ENCODE results near the gene XDH. TPM values are rescaled to one million over a fixed set of nuclear protein-coding genes. Genes with fewer than 3 reads are reported as not detected.
A peak's percentile ranks its signal among the peaks of the same experiment; 100 is the strongest.

XDH gene
- total RNA-seq, 4 donors from 2014 or later: 0.76 to 2.1 (median 1.5) TPM

DNA sequence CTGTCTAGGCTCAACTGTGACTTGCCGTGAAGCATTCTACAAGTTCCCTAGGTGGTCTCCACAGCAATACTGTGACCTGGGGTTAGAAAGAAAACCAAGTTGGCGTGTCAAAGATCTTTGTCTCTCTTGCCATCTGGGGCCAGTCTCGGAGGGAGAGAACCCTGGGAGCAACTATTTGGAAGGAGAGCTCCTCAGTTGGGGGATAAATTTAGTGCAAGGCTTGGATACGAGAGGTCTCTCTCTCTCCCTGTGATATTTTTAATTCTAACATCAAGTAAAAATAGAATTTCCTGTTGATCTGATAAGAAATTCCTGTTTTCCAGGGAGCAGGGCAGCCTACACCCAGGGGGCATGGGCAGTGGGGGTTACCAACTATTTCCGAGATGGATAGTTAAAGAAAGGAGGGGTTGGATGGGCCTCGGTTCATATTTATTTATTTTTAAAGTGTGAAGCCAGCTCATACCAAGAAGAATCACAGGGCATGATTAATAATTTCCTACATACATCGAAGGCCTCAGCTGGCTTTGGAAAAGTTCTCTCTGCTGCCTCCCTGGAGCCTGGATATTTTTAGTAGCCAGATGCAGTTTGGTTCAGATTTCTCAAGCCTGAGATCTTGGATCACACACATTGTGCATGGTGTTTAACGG lies 117.8 kb downstream of the XDH start:
- Histone ChIP-seq H3K4me1 (peaks cover 35% of the 10 kb centered on the region), H3K27ac (no peak overlapping the region)

GRCh38 chr2:31294196-31294595 lies 120.3 kb downstream of the XDH start:
- no peaks in the 10 kb centered on the region for H3K27me3 ChIP-seq
- no peak for DNase-seq (ENCODE audit: low spot score in 2 of 2)
- H3K4me1 ChIP-seq: peaks cover 28% of the 10 kb centered on the region
- H3K27ac ChIP-seq: no peak overlapping the region
- WGBS: 43% methylated on average over 1 of the region's 1 CpG
- H3K9me3 ChIP-seq: no peaks in the 10 kb centered on the region
- no peak overlapping the region for H3K4me3 ChIP-seq
- H3K36me3 ChIP-seq: no peaks in the 10 kb centered on the region
- TF ChIP-seq, protein P1, sequence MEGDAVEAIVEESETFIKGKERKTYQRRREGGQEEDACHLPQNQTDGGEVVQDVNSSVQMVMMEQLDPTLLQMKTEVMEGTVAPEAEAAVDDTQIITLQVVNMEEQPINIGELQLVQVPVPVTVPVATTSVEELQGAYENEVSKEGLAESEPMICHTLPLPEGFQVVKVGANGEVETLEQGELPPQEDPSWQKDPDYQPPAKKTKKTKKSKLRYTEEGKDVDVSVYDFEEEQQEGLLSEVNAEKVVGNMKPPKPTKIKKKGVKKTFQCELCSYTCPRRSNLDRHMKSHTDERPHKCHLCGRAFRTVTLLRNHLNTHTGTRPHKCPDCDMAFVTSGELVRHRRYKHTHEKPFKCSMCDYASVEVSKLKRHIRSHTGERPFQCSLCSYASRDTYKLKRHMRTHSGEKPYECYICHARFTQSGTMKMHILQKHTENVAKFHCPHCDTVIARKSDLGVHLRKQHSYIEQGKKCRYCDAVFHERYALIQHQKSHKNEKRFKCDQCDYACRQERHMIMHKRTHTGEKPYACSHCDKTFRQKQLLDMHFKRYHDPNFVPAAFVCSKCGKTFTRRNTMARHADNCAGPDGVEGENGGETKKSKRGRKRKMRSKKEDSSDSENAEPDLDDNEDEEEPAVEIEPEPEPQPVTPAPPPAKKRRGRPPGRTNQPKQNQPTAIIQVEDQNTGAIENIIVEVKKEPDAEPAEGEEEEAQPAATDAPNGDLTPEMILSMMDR (IDR thresholded peaks at IDR 0.05): no peak
- TF ChIP-seq EP300 (IDR thresholded peaks at IDR 0.05) (no peak), POLR2AphosphoS5 (IDR thresholded peaks at IDR 0.05) (no peak), POLR2A (IDR thresholded peaks at IDR 0.05) (no peak)

More for the DNA sequence above, 117.8 kb downstream of the XDH start:
- Histone ChIP-seq H3K9me3 (no peaks in the 10 kb centered on the region), H3K27me3 (no peaks in the 10 kb centered on the region), H3K4me3 (no peak overlapping the region), H3K36me3 (no peaks in the 10 kb centered on the region)
- TF ChIP-seq EP300 (IDR thresholded peaks at IDR 0.05) (no peak), POLR2AphosphoS5 (IDR thresholded peaks at IDR 0.05) (no peak), POLR2A (IDR thresholded peaks at IDR 0.05) (no peak)
- TF ChIP-seq, protein P1 (IDR thresholded peaks at IDR 0.05): no peak
- no peak for DNase-seq (ENCODE audit: low spot score in 2 of 2)
- WGBS: 52% methylated on average over 7 of the region's 8 CpGs

DNA sequence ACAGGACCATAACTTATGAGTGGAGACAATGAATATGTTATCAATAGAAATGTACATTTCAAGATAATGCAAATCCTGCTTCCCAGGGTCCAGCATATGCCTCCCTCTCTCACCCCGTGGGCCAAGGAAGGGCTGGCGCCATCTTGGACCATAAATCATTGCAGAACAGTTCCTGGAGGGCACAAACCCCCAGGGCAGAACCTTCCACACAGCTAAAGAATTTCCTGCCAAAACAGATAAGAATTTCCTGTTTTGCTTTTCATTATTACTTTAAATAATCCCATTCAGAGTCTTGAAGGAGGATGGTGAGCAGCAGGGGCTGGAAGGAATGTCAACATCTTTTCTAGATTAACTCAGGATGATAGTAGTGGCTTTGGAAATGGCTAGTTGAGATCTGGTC lies 126.9 kb downstream of the XDH start:
- whole genome bisulfite sequencing: 29% methylated on average over 2 of the region's 2 CpGs
- no peak for DNase-seq (ENCODE audit: low spot score in 2 of 2)
- TF ChIP-seq, protein P1 (IDR thresholded peaks at IDR 0.05): no peak
- no peak for TF ChIP-seq EP300 (IDR thresholded peaks at IDR 0.05)
- TF ChIP-seq POLR2A (IDR thresholded peaks at IDR 0.05): no peak
- TF ChIP-seq POLR2AphosphoS5 (IDR thresholded peaks at IDR 0.05): no peak
- H3K9me3 ChIP-seq: no peaks in the 10 kb centered on the region
- no peak overlapping the region for H3K27ac ChIP-seq
- no peak overlapping the region for H3K4me3 ChIP-seq
- H3K36me3 ChIP-seq: no peaks in the 10 kb centered on the region
- peaks cover 25% of the 10 kb centered on the region for H3K4me1 ChIP-seq
- no peaks in the 10 kb centered on the region for H3K27me3 ChIP-seq

DNA sequence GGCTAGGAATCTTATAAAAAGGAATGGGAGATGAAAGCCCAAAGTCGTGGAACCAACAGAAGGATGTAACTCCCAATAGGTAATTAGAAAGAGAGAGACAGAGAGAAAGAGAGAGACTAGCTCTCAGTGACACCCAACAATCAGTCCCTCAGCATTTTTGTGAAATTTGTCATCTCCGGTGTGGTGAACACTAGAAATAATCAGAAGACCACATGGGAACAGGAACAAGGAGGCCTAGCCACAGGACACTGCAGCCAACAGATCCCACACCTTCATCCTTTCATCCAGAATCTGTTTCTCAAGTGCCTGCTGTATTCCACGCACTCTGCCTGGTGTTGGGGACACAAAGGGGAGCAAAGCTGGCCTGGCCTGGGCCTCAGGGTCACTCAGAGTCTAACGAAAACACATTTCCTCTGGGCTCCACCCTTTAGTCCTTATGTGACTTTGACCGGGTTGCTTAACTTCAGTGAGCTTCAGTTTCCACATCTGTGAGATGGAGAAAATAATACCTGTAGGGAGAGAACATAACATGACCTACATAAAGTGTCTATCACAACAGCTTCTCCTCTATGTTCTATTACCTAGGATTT lies 127.5 kb downstream of the XDH start:
- Histone ChIP-seq H3K9me3 (no peaks in the 10 kb centered on the region), H3K27ac (no peak overlapping the region), H3K4me1 (peaks cover 28% of the 10 kb centered on the region), H3K27me3 (no peaks in the 10 kb centered on the region), H3K36me3 (no peaks in the 10 kb centered on the region), H3K4me3 (no peak overlapping the region)
- WGBS: 76% methylated on average over 5 of the region's 5 CpGs
- DNase-seq (ENCODE audit: low spot score in 2 of 2): no peak
- TF ChIP-seq EP300 (IDR thresholded peaks at IDR 0.05): no peak
- TF ChIP-seq, protein P1 (IDR thresholded peaks at IDR 0.05): no peak
- TF ChIP-seq POLR2AphosphoS5 (IDR thresholded peaks at IDR 0.05): no peak
- TF ChIP-seq POLR2A (IDR thresholded peaks at IDR 0.05): no peak

DNA sequence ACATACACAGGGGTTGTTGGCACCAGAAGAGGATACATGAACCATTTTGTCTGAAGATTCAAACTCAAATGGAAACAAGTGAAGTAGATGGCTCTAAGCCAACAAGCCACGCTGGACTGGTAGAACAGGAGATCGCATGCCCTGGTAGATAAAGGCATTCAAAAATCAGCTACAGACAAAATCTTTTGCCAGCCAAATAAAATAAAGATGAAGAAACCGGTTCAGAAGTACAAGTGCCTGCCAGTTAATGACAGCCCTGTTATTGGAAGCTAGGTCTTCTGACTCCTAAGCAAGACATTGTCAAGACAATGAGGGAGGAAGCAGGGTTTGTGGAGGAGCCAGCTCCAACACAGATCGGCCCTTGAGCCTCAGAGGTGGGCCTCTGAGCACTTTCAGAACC lies 128.3 kb downstream of the XDH start:
- H3K4me3 ChIP-seq: no peak overlapping the region
- peaks cover 28% of the 10 kb centered on the region for H3K4me1 ChIP-seq
- H3K27ac ChIP-seq: peak overlapping the region; percentile 24
- H3K9me3 ChIP-seq: no peaks in the 10 kb centered on the region
- no peak for TF ChIP-seq POLR2A (IDR thresholded peaks at IDR 0.05)
- TF ChIP-seq POLR2AphosphoS5 (IDR thresholded peaks at IDR 0.05): no peak
- TF ChIP-seq, protein P1 (IDR thresholded peaks at IDR 0.05): no peak
- no peak for TF ChIP-seq EP300 (IDR thresholded peaks at IDR 0.05)
- no peaks in the 10 kb centered on the region for H3K27me3 ChIP-seq
- no peak for DNase-seq (ENCODE audit: low spot score in 2 of 2)
- WGBS: 36% methylated on average over 4 of the region's 4 CpGs
- no peaks in the 10 kb centered on the region for H3K36me3 ChIP-seq

Measured in suprapubic skin (tissue), 4 donors.